T-cell (primary cell): ENCODE data around the gene SLFN11. TPM values are rescaled to one million over a fixed set of nuclear protein-coding genes. Genes with fewer than 3 reads are reported as not detected.
"Not testable (repeated sequence)": the region's sequence is repeated elsewhere in the genome, so short reads cannot be mapped to it uniquely, and the experiment has no call there.

Experiments used
- ATAC-seq, 4 experiments: fragments of 200-7000 bp in 3 of 4; fragments of 150-1000 bp in 1 of 4; cut with Tn5 transposase; replicated peaks in 1 of 4; 1 replicate in 3 of 4; 2 replicates in 1 of 4; pipeline ENCODE4 v1.10.0; 2021; ENCODE audit warnings: moderate library complexity in 3 of 4, mild to moderate bottlenecking in 2 of 4, moderate number of reproducible peaks in 1 of 4
- CTCF ChIA-PET, 2 donors: fragments of 300-600 bp; sonication (Branson Sonifier 250); formaldehyde crosslinking; loops; one replicate each; lab custom pipeline; 2022; ENCODE audit warnings: antibody characterized with exemption in 2 of 2; lab: Charles Lee
- POLR2A ChIA-PET, 2 donors: fragments of 300-600 bp; sonication (Branson Sonifier 250); formaldehyde crosslinking; loops; one replicate each; lab custom pipeline; 2022; ENCODE audit warnings: antibody characterized with exemption in 2 of 2; lab: Charles Lee
- DNase-seq, 35 experiments: peaks; one replicate each; pipeline versions ENCODE4 v3.0.0 to v3.0.0-alpha.2; 2013 to 2023
- H3K27ac ChIP-seq: one replicate; pipeline ENCODE4 v1.5.1; 2013; ENCODE audit warnings: low read length
- H3K27me3 ChIP-seq, 2 experiments: replicated peaks in 1 of 2; 1 replicate in 1 of 2; 2 replicates in 1 of 2; pipeline versions ENCODE4 v1.6.1 to v1.7.0; 2013; ENCODE audit warnings: low read length in 1 of 2, mixed read lengths in 1 of 2; ENCODE audit not compliant: control insufficient read depth in 2 of 2, insufficient read depth in 2 of 2; ENCODE audit errors: extremely low read depth in 1 of 2
- H3K36me3 ChIP-seq, 2 donors: 1 replicate in 1 of 2; 2 replicates in 1 of 2; pipeline versions ENCODE4 v1.6.1 to v1.7.0; 2013; ENCODE audit warnings: low read length in 1 of 2; ENCODE audit not compliant: control insufficient read depth in 2 of 2, insufficient read depth in 1 of 2; ENCODE audit errors: extremely low read depth in 1 of 2
- H3K4me1 ChIP-seq, 2 experiments: 1 replicate in 1 of 2; 2 replicates in 1 of 2; pipeline versions ENCODE4 v1.6.1 to v1.7.0; 2013; ENCODE audit warnings: low read length in 2 of 2, mixed read lengths in 1 of 2; ENCODE audit not compliant: insufficient read depth in 2 of 2, control insufficient read depth in 1 of 2; ENCODE audit errors: extremely low read depth in 1 of 2
- H3K4me3 ChIP-seq, 2 donors: 1 replicate in 1 of 2; 2 replicates in 1 of 2; pipeline versions ENCODE4 v1.5.1 to v1.7.0; 2013; ENCODE audit warnings: mild to moderate bottlenecking in 2 of 2, low read length in 1 of 2, moderate library complexity in 1 of 2; ENCODE audit not compliant: control insufficient read depth in 1 of 2; ENCODE audit errors: extremely low read depth in 1 of 2
- H3K9me3 ChIP-seq: 2 replicates; pipeline ENCODE4 v1.7.0; 2013
- H3K27ac Mint-ChIP-seq, 2 donors: one replicate each; pipeline ENCODE4 v1.8.0; 2020 to 2021; ENCODE audit warnings: mild to moderate bottlenecking in 2 of 2, mixed read lengths in 2 of 2
- H3K27me3 Mint-ChIP-seq, 2 donors: one replicate each; pipeline ENCODE4 v1.8.0; 2021 to 2022; ENCODE audit warnings: mixed read lengths in 2 of 2
- H3K36me3 Mint-ChIP-seq: one replicate; pipeline ENCODE4 v1.8.0; 2021; ENCODE audit warnings: mixed read lengths
- H3K4me1 Mint-ChIP-seq, 3 donors: one replicate each; pipeline ENCODE4 v1.8.0; 2020 to 2022; ENCODE audit warnings: mixed read lengths in 3 of 3, mild to moderate bottlenecking in 1 of 3
- H3K4me3 Mint-ChIP-seq, 3 donors: one replicate each; pipeline ENCODE4 v1.8.0; 2020 to 2022; ENCODE audit warnings: mild to moderate bottlenecking in 3 of 3, mixed read lengths in 3 of 3, moderate library complexity in 3 of 3
- H3K9me3 Mint-ChIP-seq, 3 donors: one replicate each; pipeline ENCODE4 v1.8.0; 2020 to 2022; ENCODE audit warnings: mixed read lengths in 3 of 3
- WGBS: methylation state at CpG from one replicate; pipeline ENCODE4 v1.1.5; 2013; ENCODE audit warnings: missing lambda C conversion rate; ENCODE audit not compliant: insufficient coverage; 5-methylcytosine and 5-hydroxymethylcytosine counted together
- total RNA-seq, 35 experiments: library from RNA in 6 of 35; stranded (reverse) in 6 of 35; fragments of 120-200 nt in 1 of 35; gene quantifications; one replicate each; pipeline versions ENCODE4 v1.2.1 to v1.2.4 and lab custom pipeline; 2013 to 2026

SLFN11 gene
- total RNA-seq, 5 donors from 2014 or later (not counting 1 experiment from before 2014, with no cell fraction given), result 22.2 to 43.2 (median 31.0) TPM

DNA sequence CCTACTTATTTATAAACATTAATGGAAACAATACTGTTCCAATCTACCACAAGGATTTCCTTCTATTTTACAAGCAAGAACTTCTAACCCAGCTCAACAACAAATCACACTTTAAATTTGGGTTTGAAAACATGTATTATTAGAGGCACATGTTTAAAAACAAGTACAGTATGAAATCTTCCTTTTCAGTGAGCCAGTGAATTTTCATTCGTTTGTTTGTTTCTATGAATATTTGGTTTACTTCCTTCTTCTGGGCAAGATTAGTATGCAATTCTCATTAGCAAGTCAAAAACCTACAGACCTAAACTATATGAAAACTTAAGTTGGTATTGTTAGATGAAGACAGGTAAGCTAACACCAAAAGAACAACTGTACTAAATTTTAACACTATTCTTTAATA, 33.1 kb upstream of the SLFN11 start:
- H3K9me3 ChIP-seq, result no peaks in the 10 kb centered on the region
- ChIA-PET POLR2A (no interaction called here), CTCF (no interaction called here)
- H3K4me3 Mint-ChIP-seq, result no peak overlapping the region
- DNase-seq, result no peak
- no CpG with 5 or more reads among the region's 1 CpG for WGBS
- no peak overlapping the region for H3K27ac ChIP-seq
- no peak for ATAC-seq
- no peak overlapping the region for H3K4me3 ChIP-seq
- H3K27me3 ChIP-seq, result no peaks in the 10 kb centered on the region
- H3K27me3 Mint-ChIP-seq, result no peaks in the 10 kb centered on the region
- H3K27ac Mint-ChIP-seq, result no peak overlapping the region
- H3K36me3 Mint-ChIP-seq, result peaks cover 34% of the 10 kb centered on the region
- H3K4me1 ChIP-seq, result no peaks in the 10 kb centered on the region
- H3K9me3 Mint-ChIP-seq, result no peaks in the 10 kb centered on the region
- peaks cover 0 to 13% of the 10 kb centered on the region in 2 donors for H3K36me3 ChIP-seq
- H3K4me1 Mint-ChIP-seq, result peaks cover 3 to 6% (median 6%) of the 10 kb centered on the region in 3 donors

DNA sequence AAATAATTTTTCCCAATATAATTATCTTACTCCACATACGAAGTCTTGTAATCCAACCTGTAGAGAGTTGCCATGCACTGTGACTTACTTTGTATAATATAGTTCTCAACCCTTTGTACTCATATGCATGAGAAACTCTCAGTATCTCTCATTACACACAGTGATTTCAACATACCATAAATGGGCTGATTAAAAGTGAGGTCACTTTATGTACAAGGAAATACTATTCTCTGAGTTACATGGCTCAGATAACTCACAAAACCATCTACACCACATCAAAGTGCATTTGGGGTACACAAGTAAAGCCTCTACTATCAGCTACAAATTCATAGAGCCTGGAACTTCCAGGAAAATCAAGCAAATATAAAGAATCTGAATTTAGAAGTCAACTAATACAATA, 30.9 kb upstream of the SLFN11 start:
- H3K9me3 ChIP-seq, result no peaks in the 10 kb centered on the region
- no peaks in the 10 kb centered on the region for H3K36me3 ChIP-seq
- H3K27ac ChIP-seq, result no peak overlapping the region
- Mint-ChIP-seq H3K4me1 (peaks cover 3 to 7% (median 6%) of the 10 kb centered on the region in 3 donors), H3K36me3 (peaks cover 16% of the 10 kb centered on the region), H3K4me3 (no peak overlapping the region), H3K9me3 (no peaks in the 10 kb centered on the region), H3K27ac (no peak overlapping the region), H3K27me3 (no peaks in the 10 kb centered on the region)
- ChIA-PET CTCF (interaction anchor here in 1 of 2 donors (0.9 kb wide), 1 partner anchor 83 kb away, joined by 3 read pairs; no protein-coding TSS in a partner anchor), POLR2A (no interaction called here)
- H3K4me3 ChIP-seq, result no peak overlapping the region
- H3K4me1 ChIP-seq, result no peaks in the 10 kb centered on the region
- WGBS, result no CpG with 5 or more reads among the region's 1 CpG
- ATAC-seq (peak in 1 of 4 experiments; percentile 48), DNase-seq (peak in 1 of 35 experiments; percentile 4)
- H3K27me3 ChIP-seq, result no peaks in the 10 kb centered on the region

DNA sequence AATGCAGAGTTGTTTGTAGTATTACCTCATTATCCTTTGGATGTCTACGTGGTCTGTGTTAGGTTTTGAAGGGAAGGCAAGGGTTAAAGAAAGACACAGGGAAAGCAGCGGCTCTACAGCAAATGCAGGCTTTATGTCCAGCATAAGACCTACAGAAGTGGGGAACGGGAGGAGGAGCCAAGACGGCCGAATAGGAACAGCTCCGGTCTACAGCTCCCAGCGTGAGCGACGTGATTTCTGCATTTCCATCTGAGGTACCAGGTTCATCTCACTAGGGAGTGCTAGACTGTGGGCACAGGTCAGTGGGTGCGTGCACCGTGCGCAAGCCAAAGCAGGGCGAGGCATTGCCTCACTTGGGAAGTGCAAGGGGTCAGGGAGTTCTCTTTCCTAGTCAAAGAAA, 20.4 kb upstream of the SLFN11 start:
- H3K9me3 Mint-ChIP-seq, ATAC-seq, H3K4me3 Mint-ChIP-seq, H3K27ac Mint-ChIP-seq, CTCF ChIA-PET, H3K4me1 Mint-ChIP-seq, H3K36me3 Mint-ChIP-seq, DNase-seq, POLR2A ChIA-PET, H3K27ac ChIP-seq, H3K36me3 ChIP-seq, H3K4me3 ChIP-seq, H3K9me3 ChIP-seq, H3K4me1 ChIP-seq, H3K27me3 Mint-ChIP-seq: not testable (repeated sequence)
- H3K27me3 ChIP-seq, result peaks cover 0 to 13% of the 10 kb centered on the region in 2 experiments
- WGBS, result 97% methylated on average over 12 of the region's 13 CpGs

DNA sequence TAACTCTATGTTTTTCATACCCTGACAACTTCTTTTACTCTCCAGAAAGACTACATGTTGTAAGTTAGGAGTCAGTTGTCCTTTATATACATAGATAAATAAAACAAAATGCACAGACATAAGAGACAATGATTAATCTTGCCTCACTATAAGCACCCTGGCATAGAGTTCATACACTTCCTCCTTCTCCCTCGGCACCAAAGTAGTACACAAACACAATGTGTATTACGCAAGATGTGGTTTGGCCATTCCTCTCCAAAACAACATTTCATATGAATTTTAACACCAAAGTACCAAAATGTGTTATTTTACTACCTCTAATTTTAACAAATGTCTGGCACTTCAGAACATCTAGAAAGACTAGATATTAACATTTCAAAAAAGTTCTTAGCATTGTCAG, 17.2 kb upstream of the SLFN11 start:
- H3K27ac Mint-ChIP-seq, result no peak overlapping the region
- CTCF ChIA-PET, result no interaction called here
- no peaks in the 10 kb centered on the region for H3K27me3 Mint-ChIP-seq
- Histone ChIP-seq H3K36me3 (no peaks in the 10 kb centered on the region), H3K4me3 (no peak overlapping the region), H3K4me1 (no peaks in the 10 kb centered on the region), H3K27ac (no peak overlapping the region), H3K27me3 (peaks cover 0 to 13% of the 10 kb centered on the region in 2 experiments), H3K9me3 (no peaks in the 10 kb centered on the region)
- no peak overlapping the region for H3K4me3 Mint-ChIP-seq
- POLR2A ChIA-PET, result no interaction called here
- H3K36me3 Mint-ChIP-seq, result no peaks in the 10 kb centered on the region
- H3K4me1 Mint-ChIP-seq, result peaks cover 0 to 4% (median 0%) of the 10 kb centered on the region in 3 donors
- 100% methylated on average over 1 of the region's 2 CpGs for WGBS
- no peak for ATAC-seq
- no peak for DNase-seq
- H3K9me3 Mint-ChIP-seq, result no peaks in the 10 kb centered on the region

DNA sequence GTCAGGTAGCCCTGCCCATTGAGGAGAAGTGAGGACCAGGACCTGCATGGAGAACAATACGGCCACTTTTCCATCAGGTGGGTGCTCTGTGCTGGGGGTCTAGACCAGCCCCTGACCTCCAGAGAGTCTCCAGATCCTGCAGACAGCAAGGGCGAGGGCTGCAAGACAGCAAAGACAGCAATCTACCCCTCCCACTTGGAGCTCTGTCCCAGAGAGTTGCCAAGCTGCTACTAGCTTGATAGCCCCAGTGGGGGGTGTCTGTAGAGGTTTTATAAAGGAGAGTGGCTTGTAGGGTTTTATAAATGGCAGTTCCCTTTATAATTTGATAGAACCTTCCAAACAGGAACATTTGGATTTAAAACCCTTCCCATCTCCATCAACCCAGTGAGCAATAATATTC, 16.7 kb upstream of the SLFN11 start:
- Mint-ChIP-seq H3K4me3 (no peak overlapping the region), H3K36me3 (no peaks in the 10 kb centered on the region), H3K4me1 (peaks cover 0 to 4% (median 0%) of the 10 kb centered on the region in 3 donors), H3K27ac (no peak overlapping the region), H3K9me3 (no peaks in the 10 kb centered on the region), H3K27me3 (no peaks in the 10 kb centered on the region)
- Histone ChIP-seq H3K9me3 (no peaks in the 10 kb centered on the region), H3K4me1 (no peaks in the 10 kb centered on the region), H3K4me3 (no peak overlapping the region), H3K36me3 (no peaks in the 10 kb centered on the region), H3K27me3 (peaks cover 0 to 13% of the 10 kb centered on the region in 2 experiments), H3K27ac (no peak overlapping the region)
- DNase-seq (no peak), ATAC-seq (no peak)
- WGBS, result 100% methylated on average over 1 of the region's 2 CpGs
- ChIA-PET POLR2A (no interaction called here), CTCF (no interaction called here)

DNA sequence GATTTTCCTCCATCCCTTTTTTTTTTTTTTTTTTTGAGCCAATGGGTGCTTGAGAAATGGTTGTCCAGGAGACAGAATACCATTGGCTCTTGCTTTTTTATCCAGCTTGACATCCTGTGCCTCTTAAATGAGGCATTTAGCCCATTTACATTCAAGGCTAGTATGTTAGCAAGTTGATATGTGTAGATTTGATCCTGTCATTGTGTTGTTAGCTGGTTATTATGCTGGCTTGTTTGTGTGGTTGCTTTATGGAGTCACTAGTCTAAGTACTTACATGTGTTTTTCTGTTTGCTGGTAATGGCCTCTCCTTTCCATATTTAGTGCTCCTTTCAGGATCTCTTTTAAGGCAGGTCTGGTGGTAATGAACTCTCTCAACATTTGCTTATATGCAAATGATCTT, 14.1 kb upstream of the SLFN11 start:
- ATAC-seq (no peak), DNase-seq (no peak)
- CTCF ChIA-PET, result no interaction called here
- Mint-ChIP-seq H3K9me3 (peaks cover 0 to 4% (median 0%) of the 10 kb centered on the region in 3 donors), H3K4me1 (peaks cover 0 to 2% (median 0%) of the 10 kb centered on the region in 3 donors), H3K36me3 (no peaks in the 10 kb centered on the region), H3K4me3 (no peak overlapping the region), H3K27me3 (no peaks in the 10 kb centered on the region), H3K27ac (no peak overlapping the region)
- Histone ChIP-seq H3K27me3 (peaks cover 0 to 13% of the 10 kb centered on the region in 2 experiments), H3K27ac (no peak overlapping the region), H3K4me3 (no peak overlapping the region), H3K9me3 (no peaks in the 10 kb centered on the region), H3K36me3 (no peaks in the 10 kb centered on the region), H3K4me1 (no peaks in the 10 kb centered on the region)
- POLR2A ChIA-PET, result interaction anchor here in 1 of 2 donors (0.6 kb wide), 1 partner anchor 47 kb away, joined by 4 read pairs; no protein-coding TSS in a partner anchor

DNA sequence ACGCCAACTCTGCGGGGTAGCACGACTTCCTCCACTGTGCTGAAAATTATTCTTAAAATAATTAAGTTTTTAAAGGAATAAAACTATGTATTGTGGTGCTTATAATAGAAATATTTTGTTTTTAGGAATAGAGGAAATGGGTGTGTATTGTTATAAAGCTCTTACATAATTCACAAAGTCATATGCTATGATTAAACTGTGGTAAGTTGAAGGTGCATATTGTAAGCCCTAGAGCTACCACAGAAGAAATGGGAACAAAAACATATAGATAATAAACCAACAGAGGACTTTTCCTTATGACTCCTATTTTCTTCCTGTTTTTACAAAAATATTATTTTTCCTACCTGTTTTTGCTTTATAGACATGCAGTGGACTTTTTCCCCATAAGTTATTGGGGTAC, 4.3 kb upstream of the SLFN11 start:
- ChIA-PET CTCF (no interaction called here), POLR2A (no interaction called here)
- Histone ChIP-seq H3K36me3 (no peaks in the 10 kb centered on the region), H3K9me3 (no peaks in the 10 kb centered on the region), H3K27ac (no peak overlapping the region), H3K27me3 (no peaks in the 10 kb centered on the region), H3K4me1 (peaks cover 8 to 11% of the 10 kb centered on the region in 2 experiments), H3K4me3 (no peak overlapping the region)
- Mint-ChIP-seq H3K4me1 (peaks cover 20 to 39% (median 27%) of the 10 kb centered on the region in 3 donors), H3K27me3 (no peaks in the 10 kb centered on the region), H3K4me3 (no peak overlapping the region), H3K27ac (peak overlapping the region; percentile 33 to 60), H3K36me3 (no peaks in the 10 kb centered on the region), H3K9me3 (no peaks in the 10 kb centered on the region)
- WGBS, result no CpG with 5 or more reads among the region's 3 CpGs
- DNase-seq, result no peak
- no peak for ATAC-seq
